GM21381 (cell line): ENCODE measurements around the gene DIS3L2.

Experiments
- ATAC-seq: cut with Tn5 transposase; IDR thresholded peaks from one replicate; pipeline ENCODE4 v1.9.1; 2021; ENCODE audit warnings: mild to moderate bottlenecking, moderate library complexity; ENCODE audit not compliant: unreplicated experiment

Gene DIS3L2

DNA sequence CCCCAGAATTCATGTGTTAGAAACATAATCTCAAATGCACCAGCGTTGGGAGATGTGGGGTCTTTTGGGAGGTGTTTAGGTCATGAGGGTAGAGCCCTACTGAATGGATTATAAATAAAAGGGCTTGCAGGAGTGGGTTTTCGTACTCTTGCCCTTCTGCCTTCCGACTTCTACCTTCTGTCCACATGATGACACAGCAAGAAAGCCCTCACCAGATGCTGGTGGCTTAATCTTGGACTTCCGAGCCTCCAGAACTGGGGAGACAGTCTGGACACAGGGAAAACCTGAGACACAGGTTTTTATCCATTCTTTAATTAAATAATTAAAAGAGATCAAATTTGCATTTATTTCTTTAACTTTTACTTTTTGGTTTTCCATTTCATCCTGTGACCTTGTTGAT lies 87.8 kb downstream of the DIS3L2 start:
- no peak for ATAC-seq

DNA sequence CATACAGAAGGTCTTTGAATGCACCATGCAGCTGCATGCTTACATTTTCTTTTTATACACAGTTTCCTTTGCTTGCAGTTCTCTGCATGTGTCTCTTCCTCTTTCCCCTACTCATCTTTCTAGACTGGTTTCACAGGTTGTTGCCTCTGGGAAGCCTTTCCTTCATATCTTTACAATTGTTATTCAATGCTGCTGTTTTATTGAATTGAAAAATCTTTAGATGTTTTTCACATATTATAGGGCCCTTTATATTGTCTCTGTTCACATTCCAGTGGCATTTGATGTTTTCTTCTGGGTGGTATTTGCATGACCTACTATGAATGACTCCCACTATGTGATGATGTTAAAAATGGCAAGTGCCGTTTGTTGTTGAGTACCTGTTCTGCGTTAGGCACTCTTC lies 91.1 kb downstream of the DIS3L2 start:
- ATAC-seq: no peak

DNA sequence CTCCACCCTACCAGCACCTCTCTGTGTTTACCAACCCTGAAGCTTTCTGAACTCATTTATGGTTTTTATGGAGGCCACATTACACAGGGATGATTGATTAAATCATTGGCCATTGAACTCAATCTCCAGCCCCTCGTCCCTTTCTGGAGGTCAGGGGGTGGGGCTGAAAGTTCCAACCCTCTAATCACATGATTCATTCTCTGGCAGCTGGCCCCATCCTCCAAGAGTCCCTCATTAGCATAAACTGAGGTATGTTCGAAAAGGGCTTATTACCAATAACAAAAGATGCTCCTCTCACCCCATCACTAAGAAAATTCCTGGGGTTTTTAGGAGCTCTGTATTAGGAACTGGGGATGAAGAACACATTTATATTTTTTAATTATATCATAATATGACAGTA lies 92.3 kb downstream of the DIS3L2 start:
- ATAC-seq: no peak

DNA sequence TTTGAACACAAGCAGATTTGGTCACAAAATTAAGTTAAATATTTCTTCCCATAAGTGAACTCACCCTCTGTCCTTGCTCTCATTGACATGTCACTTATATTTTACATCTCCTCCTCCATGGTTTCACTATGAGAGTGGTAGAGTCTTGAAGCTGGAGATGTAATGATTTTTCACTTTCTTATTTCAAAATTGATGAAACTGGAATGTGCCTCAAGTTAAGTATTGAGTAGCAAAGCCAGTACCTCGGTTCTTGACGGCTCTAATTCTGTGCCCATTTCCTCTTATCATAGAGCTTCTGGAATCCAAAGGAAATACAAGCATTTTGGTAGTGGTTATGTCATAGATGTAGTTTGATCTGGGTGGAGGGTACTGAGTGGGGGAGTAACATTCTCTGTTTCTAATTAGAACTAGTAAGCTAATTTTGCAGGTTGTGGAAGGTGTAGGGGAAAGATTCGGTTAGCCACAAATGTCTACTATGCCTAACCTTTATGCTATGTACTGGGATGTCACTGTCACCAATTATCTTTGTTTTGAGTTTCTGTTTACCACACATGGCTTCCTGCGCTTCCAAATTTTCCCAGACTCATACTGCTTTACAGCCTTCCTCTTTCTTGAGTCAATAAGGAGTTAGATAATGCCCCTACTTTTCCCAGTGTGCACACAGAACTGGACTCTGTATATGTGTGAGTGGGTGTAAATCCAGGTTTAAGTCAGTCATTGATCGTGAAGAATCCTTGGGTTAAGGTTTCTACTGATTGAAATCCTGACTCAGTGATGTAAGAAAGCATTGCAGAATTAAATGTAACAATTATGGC lies 96.8 kb downstream of the DIS3L2 start:
- peak; percentile 49 for ATAC-seq

DNA sequence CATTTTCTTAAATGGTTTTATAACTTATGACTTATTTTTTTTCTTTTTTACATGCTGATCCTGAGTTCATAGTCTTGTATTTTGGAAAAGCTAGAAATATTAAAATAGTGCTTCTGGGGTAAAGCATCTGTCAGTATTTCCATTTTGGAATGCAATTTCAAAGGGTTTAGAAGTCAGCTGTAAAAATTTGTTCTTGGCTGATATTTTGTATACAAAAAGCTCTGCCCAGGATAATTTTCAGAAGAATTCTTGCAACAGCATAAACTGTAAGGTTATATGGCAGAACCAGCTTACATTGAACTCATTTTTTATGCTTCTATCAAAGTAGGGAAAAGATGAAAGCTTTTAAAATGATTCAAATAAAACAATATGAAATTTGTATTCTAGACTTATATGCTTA lies 97.4 kb downstream of the DIS3L2 start:
- no peak for ATAC-seq

DNA sequence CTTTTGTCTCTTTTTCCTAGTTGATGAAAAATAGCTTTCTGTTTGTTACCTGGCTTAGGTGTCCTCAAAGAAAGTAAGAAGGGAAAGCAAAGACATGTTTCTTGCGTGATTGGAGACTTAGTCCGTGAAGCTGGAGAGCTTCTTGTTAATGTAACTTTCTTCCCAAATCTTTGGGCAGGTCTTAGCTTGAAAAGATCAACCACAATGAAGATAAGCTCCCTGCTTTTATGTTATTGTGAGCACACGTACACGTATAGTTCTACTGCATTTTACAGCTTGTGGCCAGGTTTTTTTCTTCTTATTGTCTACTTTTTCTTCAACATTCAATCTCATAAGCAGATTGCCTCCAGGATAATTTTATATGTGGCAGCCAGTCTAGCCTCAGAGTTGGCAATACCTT lies 99.8 kb downstream of the DIS3L2 start:
- no peak for ATAC-seq

DNA sequence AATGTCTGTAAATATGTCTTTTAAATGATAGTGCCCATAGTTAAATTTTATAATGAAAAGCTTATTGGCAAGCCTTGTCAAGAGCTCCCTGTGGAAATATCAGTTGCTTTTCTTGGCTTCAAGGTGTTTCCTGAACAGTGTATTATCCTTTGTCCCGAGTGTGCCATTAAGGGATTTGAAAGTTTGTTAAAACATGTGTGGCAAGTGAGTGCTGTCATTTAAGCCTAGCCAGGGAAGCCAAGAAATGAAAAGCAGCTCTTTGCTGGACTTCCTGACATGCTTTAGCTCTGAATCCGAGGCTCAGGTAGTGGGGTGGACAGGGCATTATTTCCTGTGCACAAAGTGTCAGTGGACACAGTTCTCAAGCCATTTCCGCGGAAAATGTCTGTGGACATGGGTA lies 111.5 kb downstream of the DIS3L2 start:
- ATAC-seq: no peak

DNA sequence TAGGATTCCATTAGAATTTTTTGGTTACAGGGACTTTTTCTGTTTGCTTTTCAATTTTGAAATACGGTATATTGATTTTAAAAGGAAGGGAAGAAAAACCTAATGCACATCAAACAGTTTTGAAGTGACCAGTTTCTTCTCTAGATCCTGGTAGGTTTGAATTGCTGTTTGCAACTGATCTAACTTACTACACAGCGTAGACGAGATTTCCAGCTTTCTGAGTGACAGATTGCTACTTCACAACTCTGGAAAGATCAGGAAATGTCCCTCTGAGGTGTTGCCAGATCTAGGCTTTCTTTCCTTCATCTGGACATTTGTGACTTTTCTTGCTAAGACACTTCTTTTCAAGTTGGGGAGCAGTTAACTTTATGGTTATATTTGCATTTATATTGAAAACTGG lies 112.2 kb downstream of the DIS3L2 start:
- ATAC-seq: no peak

DNA sequence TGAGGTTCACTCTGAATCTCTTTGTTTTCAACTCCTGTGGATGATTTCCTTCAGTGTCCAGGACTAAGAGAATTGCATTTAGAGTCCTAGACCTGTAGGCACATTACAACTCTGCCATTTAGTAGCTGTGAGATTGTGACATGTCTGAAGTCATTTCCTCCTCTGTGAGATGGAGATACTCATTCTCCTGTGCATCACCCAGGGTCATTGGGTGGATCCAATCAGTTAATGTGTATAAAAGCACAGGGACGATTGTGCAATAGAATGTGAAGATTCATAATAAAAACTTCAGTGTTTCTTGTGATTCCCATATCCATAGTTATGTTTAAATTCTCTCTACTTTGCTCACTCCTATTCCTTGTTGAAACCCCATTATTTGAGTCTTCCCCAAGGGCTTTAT lies 113.6 kb downstream of the DIS3L2 start:
- ATAC-seq: no peak

DNA sequence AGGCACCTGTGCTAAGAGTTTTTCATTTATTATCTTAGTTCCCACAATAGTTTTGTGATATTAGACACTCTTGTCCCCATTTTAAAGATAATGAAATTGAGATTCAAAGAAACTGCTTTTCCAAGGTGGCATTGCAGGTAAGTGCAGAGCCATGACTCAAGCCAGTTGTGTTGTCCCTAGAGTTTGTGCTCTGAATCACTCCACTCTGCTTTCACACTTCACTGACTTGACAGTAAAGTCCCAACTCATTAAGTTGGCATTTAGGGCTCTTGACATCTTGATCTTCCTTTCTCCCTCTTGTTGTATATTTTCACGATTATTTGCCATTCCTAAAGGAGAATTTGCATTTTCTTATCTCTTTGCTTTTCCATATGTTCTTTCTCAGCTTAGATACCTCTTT lies 114.3 kb downstream of the DIS3L2 start:
- no peak for ATAC-seq

DNA sequence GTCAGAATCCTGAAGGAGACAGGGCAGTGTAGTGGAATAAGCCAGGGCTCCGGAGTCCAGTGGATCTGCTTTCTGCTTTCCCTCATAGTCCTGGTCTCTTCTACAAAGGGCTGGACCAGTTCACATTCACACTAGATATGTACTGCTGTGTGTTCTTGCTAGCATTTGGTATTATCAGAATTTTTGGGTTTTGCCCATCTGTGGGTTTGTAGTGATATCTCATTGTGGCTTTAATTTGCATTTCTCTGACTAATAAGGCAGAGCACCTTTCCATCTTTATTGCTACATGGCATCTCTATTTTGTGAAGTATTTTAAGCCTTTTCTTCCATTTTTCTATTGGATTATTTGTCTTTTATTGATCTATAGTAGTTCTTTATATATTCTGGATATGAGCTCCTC lies 114.8 kb downstream of the DIS3L2 start:
- no peak for ATAC-seq

DNA sequence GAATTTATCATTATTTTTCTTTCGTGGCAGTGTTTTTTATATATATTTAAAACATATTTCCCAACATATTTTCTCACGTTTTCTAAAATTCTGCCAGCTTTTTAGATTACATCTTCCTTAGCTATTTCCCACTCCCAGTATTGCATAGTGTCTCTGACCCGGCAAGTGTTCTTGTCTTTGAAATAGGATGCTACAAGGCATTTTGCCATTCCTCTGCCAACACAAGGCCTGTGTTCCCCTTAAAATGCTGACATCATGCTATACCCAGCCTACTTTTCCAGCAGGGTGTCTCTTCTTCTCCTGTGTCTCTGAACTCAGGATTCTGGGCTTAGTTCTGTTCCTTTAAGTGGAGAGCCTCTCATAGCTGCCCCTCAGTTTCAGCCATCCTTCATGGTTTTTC lies 115.2 kb downstream of the DIS3L2 start:
- no peak for ATAC-seq

DNA sequence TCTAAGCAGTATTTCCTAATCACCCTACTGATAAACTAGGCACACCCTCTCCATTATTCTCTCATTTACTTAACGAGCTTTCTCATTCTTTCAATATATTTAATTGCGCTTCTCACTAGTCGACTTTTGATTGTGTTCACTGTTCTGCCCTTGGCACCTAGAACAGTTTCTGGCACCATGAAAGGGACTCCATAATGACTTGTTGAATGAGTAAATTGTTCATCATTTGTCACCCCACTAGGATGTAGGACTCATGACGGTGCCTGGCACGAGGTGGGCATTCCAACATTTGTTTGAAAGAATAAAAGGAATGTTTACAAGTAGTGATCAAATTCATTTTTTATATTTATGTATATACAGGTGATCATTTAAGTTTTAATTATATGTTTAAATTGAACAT lies 123.7 kb downstream of the DIS3L2 start:
- no peak for ATAC-seq

DNA sequence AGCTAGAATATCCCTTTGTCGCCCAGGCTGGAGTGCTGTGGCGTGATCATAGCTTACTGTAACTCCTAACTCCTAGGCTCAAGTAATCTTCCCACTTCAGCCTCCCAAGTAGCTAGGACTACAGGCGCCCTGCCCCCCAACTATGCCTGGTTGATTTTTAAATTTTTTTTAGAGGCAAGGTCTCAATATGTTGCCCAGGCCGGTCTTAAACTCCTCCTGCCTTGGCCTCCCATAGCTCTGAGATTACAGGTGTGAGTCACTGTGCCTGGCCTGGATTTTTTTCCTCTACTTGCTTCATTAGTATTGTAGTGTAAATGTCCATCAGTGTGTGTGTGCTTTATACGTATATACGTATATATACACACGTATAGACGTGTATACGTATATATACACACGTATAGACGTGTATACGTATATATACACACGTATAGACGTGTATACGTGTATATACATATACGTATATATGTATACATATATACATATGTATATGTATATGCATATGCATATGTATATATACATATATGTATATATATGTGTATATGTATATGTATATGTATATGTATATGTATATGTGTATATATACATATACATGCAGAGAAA lies 124.4 kb downstream of the DIS3L2 start:
- ATAC-seq: no peak

DNA sequence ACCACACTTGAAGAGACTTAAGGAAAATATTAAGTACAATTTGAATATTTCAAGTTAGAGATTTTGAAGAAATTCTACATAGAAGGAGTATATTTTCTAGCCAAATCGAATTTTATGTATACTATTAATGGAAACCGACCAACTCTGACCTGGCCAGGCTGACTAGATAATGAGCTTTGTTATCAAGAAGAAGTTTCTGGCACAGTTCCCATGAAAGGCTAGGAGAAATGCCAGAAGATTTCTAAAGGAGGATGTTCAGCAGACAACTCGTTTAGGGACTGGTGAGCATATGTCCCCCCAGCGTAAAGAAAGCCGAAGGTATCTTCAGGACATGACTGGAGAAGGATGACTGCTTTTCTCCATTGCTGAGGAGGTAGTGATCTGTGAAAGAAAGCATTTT lies 127.3 kb downstream of the DIS3L2 start:
- no peak for ATAC-seq

DNA sequence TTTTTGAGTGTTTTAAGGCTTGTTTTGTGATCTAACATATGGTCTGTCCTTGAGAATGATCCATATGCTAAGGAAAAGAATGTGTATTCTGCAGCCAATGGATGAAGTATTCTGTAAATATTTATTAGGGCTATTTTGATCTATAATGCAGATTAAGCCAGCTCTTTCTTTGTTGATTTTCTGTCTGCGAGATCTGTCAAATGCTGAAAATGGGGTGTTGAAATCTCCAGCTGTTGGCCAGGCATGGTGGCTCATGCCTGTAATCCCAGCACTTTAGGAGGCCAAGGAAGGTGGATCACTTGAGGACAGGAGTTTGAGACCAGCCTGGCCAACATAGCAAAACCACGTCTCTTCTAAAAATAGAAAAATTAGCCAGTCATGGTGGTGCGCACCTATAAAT lies 132.7 kb downstream of the DIS3L2 start:
- no peak for ATAC-seq

DNA sequence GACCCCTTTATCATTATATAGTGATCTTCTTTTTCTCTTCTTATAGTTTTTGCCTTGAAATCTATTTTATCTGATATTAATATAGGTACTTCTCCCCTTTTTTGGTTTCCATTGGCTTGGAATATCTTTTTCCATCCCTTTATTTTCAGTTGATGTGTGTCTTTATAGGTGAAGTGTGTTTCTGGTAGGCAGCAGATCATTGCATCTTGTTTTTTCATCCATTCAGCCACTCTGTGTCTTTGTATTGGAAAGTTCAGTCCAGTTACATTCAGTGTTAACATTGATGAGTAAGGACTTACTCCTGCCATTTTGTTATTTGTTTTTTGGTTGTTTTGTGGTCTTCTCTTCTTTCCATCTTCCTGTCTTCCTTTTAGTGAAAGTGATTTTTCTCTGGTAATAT lies 133.4 kb downstream of the DIS3L2 start:
- ATAC-seq: no peak

DNA sequence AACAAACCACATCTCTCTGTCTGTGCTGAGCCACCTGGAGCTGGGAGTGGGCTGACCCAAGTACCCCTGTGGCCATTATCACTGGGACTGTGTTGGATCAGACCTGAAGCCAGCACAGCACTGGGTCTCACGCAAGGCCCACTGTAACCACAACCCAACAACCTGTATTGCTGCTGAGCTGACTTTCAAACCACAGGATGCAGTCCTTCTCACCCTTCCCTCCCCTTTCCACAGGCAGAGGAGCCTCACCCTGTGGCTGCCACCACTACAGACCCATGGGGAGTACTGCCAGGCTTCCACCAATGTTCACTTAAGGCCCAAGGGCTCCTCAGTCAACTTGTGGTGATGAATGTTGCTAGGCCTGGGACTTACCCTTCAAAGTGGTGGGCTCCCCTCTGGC lies 135.7 kb downstream of the DIS3L2 start:
- no peak for ATAC-seq

DNA sequence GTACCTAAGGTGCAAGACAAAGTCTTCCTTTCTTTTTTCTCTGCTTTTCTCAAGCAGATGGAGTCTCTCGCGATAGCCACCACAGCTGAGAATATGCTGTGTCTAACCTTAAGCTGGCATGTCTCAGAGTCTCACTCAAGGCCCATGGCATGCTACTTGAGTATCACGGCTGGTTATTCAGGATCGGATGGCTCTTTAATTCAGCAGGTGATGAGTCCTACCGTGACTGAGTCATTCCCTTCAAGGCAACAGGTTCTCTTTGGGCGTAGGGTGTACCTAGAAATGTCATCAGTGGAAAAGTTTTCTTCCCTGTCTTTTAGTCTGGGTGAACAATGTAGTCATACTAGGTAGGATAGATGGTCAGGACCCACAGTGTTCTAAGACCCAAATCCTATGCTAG lies 136.2 kb downstream of the DIS3L2 start:
- ATAC-seq: no peak

DNA sequence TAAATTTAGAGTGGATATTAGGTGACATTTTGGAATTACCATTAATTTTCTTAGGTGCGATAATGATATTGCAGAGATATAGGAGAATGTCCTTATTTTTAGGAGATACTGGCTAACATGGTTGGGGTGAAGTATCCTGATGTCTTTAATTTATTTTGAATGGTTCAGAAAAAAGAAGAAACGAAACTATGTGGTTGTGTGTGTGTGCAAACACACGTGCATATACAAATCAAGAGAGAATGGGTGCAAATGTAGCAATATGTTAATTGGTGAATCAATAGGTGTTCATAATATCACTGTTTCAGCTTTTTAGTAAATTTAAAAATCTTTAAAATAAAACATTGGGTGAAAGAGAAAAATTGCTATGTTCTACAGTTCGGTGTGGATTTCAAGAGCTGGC lies 140.9 kb downstream of the DIS3L2 start:
- no peak for ATAC-seq

DNA sequence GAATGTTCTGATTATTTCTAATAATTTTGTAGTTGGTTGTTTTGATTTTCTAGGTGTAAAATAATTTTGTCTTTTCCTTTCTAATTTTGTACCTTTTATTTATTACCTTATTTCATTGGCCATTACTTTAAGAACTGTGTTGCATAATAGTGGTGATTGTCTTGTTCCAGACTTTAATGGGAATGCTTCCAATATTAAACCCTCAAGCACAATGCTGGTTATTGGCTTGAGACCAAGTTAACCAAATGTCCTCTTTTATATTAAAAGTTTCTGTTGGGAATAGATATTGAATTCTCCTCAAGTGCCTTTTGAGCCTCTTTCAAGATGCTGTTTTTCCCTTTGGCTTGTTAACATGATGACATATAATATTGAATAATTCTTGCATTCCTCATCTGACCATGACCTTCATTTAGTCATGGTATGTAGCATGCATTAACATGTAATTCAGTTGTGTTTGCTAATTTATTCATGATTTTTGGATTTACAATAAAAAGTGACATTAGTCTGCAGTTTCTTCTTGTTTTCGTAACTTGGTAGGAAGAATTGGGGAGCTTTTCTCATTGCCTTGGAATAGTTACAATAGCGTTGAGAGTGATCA lies 141.7 kb downstream of the DIS3L2 start:
- no peak for ATAC-seq

DNA sequence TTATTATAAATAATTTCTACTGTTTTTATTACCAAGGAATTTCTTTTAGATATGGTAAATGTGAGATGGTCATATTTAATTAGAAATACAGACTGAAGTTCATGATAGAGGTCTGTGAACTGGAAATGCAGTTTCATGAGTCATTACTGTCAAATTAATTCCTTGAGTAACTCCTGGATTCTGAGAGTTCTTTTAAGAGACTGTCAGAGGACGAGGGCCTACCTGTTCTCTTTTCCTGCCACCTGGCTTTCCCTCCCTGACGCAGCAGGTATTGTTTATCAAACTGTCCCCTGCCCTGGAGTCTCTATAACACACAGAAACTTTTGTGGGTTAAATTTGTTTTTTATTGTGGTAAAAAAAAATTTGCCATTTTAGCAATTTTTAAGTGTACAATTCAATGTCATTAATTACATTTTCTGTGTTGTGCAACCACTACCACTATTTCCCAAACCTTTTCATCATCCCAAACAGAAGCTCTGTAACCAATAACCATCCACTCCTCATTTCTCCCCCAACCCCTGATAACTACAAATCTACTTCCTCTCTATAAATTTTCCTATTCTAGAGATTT lies 142.6 kb downstream of the DIS3L2 start:
- no peak for ATAC-seq
